HL-60/S4 treated with retinoic acid at 250 ng/mL for 4 days and 3 days (cell line): ENCODE data around the gene STING1.
"Not testable (repeated sequence)": the region's sequence is repeated elsewhere in the genome, so short reads cannot be mapped to it uniquely, and the experiment has no call there.

Source experiments
- in situ Hi-C: fragments of 300-500 bp; cut with MboI; formaldehyde crosslinking; loops from 2 replicates; pipeline ENCODE4 v1.7.0; 2022; ENCODE audit warnings: low sequenced_read_pairs

The STING1 gene

GRCh38 chr5:139482050-139482889, at the start of gene STING1:
Gene STING1, minus strand, starts transcription at chr5:139482758. Its CDS starts 1,054 bp downstream, at chr5:139481704.
- in situ Hi-C loops, result no loop called here

DNA sequence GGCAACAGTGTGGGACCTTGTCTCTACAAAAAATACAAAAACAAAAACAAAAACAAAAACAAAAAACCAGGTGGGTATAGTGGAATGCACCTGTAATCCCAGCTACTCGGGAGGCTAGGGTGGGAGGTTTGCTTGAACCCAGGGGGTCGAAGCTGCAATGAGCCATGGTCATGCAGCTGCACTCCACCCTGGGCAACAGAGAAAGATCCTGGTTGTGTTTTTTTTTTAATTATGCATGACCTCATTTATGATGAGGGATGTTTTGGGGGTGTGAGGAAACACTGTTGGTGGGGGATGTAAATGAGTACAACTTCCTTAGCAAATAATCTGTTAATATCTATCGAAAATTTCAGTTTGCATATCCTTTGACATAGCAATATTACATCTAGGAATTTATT, 49.2 kb upstream of the STING1 start:
- in situ Hi-C loops, result no loop called here

- in situ Hi-C loops, result not testable (repeated sequence)
Observed at GRCh38 chr5:139530079-139530478, 47.5 kb upstream of the STING1 start.

GRCh38 chr5:139528695-139529094, 46.1 kb upstream of the STING1 start:
- in situ Hi-C loops, result not testable (repeated sequence)

- in situ Hi-C loops, result not testable (repeated sequence)
Observed at GRCh38 chr5:139527896-139528467, 45.4 kb upstream of the STING1 start.

DNA sequence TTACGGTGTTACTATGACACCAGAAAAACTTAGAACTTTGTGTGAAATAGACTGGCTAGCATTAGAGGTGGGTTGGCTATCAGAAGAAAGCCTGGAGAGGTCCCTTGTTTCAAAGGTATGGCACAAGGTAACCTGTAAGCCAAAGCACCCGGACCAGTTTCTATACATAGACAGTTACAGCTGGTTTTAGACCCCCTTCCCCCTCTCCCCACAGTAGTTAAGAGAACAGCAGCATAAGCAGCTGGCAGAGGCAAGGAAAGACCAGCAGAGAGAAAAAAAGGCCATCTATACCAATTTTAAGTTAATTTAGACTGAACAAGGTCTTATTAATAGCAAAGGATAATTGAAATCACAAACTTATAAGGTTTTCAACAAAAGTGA, 44.5 kb upstream of the STING1 start:
- in situ Hi-C loops, result not testable (repeated sequence)

DNA sequence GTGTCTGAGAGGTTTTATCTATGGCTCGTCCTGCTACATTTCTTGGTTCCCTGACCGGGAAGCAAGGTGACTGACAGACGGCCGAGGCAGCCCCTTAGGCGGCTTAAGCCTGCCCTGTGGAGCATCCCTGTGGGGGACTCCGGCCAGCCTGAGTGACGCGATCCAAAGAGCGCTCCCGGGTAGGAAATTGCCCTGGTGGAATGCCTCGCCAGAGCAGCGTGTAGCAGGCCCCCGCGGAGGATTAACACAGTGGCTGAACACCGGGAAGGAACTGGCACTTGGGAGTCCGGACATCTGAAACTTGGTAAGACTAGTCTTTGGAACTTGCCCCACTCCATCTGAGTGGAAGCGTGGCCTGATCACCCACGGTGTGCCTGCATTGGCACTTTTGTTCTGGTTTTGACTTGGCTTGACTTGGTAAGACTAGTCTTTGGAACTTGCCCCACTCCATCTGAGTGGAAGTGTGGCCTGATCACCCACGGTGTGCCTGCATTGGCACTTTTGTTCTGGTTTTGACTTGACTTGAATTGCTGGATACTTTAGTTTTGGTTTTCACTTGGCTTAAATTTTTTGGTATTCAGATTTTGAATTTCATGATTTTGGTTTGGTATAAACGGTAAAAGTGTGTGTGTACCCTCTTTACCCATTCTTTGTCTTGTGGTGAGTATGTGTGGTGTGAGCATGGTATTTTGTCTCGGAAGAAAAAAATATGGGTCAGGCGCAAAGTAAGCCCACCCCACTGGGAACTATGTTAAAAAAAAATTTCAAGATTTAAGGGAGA, 43.9 kb upstream of the STING1 start:
- in situ Hi-C loops, result not testable (repeated sequence)

DNA sequence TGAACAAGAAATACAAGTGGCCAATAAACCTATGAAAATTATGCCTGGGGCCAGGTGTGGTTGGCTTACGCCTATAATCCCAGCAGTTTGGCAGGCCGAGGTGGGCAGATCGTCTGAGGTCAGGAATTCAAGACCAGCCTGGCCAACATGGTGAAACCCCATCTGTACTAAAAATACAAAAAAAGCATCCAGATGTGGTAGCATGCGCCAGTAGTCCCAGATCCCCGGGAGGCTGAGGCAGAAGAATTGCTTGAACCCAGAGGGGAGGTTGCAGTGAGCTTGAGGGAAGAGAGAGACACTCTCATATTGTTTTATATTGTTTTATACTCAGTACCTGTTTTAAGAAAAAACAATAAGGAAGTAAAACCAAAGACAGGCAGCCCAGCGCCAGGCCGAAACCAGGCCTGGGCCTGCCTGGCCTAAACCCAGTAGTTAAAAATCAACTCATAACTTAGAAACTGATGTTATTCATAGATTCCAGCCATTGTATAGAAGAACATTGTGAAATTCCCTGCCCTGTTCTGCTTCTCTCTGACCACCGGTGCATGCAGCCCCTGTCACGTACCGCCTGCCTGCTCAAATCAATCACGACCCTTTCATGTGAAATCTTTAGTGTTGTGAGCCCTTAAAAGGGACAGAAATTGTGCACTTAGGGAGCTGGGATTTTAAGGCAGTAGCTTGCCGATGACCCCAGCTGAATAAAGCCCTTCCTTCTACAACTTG, 43.2 kb upstream of the STING1 start:
- in situ Hi-C loops, result not testable (repeated sequence)

GRCh38 chr5:139524940-139525585, 42.5 kb upstream of the STING1 start:
- in situ Hi-C loops, result no loop called here

GRCh38 chr5:139524446-139524845, 41.9 kb upstream of the STING1 start:
- in situ Hi-C loops, result no loop called here

DNA sequence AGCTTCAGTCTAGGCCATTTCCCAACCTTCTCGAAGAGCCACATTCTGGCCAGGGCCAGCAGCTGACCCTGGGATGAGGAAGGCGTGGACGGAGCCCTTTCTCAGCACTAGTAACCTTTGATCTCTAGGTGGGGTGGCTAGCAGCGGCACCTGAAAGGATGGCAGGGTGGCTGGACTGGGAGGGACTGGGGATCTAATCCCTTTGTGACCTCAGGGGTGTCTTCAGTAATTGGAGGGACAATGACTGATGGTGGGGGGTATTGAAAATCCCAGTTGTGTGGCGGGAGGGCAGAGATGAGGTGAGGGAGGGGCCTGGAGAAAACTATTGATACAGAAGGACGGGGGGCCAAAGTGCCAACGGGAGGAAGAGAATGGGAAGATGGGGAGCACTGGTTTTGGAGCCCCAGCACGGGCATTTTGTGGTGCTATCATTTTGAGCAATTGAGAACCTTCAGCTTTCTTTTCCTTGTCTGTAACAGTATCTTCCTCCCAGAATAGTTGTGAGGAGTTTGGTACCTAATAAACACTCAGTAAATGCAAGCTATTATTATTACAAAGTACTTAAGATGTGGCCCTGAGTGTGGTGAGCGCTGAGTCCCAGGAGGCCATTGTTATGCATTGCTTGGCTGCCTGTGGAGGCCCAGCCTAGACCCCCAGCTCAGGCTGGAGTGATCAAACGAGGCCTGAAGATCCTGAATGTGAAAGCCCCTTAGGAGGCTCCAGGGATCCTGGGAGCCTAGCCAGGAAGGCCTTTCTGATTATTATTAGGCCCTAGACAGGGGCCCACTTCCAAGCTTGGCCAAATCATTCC, 41.3 kb upstream of the STING1 start:
- in situ Hi-C loops, result no loop called here

DNA sequence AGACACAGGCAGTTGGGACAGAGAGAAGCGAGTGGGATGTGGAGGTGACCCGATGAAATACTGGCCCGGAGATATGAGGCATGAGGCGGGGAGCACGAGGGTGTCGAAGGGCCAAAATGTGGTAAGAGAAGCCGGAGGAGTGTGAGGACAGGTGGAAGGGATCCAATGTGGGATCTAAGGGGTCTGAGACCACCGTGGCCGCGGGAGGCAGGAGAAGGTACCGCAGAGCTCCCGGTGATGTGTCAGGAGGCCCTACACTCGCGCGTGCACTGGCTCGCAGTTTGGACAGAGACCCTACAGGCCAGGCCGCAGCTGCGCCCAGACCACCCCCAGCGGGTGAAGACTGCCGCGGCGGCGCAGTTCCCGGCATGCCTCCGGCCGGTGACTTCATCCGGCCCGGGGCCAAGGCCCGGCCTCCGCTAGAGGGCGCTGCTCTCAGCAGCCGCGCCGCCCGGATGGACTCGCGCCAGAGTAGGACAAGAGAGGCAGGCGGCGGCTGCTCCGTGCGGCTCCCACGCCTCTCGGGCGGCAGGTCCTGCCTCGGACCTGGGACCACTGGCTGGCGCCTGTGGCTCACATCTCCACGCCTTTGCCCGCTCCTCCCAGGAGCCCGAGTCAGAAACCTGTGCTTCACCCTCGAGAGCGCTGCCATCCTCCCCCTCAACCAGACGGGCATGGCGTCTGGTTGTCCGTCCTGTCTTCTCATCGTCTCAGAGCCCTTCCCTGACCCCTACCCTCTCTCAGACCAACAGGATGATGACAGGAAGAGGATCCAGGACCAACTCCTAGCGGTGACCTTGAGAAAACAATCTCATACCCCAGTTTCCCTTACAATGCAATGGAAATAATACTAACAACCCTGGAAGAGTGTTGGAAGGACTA, 35.4 kb upstream of the STING1 start:
- in situ Hi-C loops, result loop anchor here (10.0 kb wide), 1 partner anchor 93 kb away; no protein-coding TSS in a partner anchor

DNA sequence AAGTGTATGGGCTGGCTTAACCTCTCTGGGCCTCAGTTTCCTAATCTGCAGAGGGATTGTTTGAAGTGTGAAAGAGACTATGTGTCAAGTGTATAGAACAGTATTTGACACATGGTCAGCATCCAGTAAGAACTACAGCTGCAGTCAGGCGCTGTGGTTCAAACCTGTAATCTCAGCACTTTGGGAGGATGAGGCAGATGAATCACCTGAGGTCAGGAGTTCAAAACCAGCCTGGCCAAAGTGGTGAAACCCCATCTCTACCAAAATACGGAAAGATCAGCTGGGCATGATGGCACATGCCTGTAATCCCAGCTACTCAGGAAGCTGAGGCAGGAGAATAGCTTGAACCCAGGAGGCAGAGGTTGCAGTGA, 31.9 kb upstream of the STING1 start:
- in situ Hi-C loops, result loop anchor here (10.0 kb wide), 1 partner anchor 90 kb away; no protein-coding TSS in a partner anchor

- in situ Hi-C loops, result loop anchor here (10.0 kb wide), 1 partner anchor 89 kb away; no protein-coding TSS in a partner anchor
Observed at GRCh38 chr5:139513852-139514485, 31.4 kb upstream of the STING1 start.

- in situ Hi-C loops, result loop anchor here (10.0 kb wide), 1 partner anchor 89 kb away; no protein-coding TSS in a partner anchor
Observed at GRCh38 chr5:139513434-139513833, 30.9 kb upstream of the STING1 start.

- in situ Hi-C loops, result loop anchor here (10.0 kb wide), 1 partner anchor 88 kb away; no protein-coding TSS in a partner anchor
Observed at GRCh38 chr5:139512786-139513390, 30.3 kb upstream of the STING1 start.

DNA sequence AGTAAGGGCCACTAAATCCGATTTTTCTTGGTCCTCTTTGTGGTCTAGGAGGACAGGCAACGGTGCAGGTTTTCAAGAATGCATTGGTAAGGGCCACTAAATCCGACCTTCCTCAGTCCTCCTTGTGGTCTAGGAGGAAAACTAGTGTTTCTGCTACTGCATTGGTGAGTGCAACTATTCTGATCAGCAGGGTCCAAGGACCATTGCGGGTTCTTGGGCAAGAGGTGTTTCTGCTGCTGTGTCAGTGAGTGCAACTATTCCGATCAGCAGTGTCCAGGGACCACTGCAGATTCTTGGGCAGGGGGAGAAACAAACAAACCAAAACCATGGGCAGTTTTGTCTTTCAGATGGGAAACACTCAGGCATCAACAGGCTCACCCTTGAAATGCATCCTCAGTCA, 22.2 kb upstream of the STING1 start:
- in situ Hi-C loops, result not testable (repeated sequence)
